GM15510 (cell line): Measurements from ENCODE around the gene ABCG2.

Source experiments
- POLR2A ChIP-seq: IDR thresholded peaks from 3 replicates; pipeline ENCODE4 v1.6.1; 2011; ENCODE audit warnings: borderline replicate concordance; ENCODE audit not compliant: insufficient read length; ENCODE audit errors: extremely low read depth

The ABCG2 gene

DNA sequence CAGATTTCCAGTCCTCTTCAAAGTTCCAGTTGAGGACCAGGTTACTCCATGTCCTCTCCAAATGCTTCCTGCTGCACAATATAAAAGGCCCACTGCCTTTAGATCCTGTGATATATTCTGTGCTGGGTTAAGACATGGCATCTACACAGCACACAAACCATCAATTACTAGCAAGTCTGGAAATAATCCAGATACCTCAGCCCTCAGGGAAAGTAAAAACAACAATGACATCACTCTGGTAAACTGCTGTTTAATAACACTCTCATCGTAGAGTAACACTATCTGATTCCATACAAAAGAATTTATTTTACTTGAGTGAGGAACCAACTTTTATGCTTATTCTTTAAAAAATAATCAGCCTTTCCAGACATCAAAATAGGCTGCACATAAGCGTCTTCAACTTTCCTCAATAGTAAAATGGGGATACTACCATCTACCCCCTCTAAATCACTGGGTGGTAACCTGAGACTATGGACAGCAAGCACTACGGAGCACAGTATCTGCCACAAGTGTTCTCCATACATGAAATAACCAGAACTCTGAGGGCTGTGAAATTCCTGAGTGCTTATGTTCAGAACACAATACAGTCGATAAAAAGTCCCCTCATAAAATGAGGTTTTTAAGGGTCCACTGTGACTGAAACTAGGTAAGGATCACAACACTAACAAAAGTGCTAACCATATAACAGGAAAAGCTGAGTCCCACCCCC lies 53.4 kb downstream of the ABCG2 start:
- TF ChIP-seq POLR2A, result no peak

DNA sequence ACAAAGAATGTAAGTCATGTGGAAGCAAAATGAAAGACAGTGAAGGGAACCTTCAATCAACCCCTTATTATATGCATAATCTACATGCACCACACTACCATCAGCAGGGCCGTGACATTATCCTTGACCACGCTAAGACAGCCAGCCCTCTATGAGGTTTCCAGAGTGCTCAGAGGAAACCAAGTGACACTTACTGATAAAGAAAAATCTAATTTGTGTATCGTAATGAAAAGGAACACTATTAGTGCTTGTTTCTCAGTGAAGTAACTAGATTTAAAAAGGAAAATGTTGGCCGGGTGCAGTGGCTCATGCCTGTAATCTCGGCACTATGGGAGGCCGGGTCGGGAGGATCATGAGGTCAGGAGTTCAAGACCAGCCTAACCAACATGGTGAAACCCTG lies 56.4 kb downstream of the ABCG2 start:
- no peak for TF ChIP-seq POLR2A

- TF ChIP-seq POLR2A, result no peak
Measured at GRCh38 chr4:88101165-88101564, 57.3 kb downstream of the ABCG2 start.

GRCh38 chr4:88098993-88099752 lies 59.3 kb downstream of the ABCG2 start:
- TF ChIP-seq POLR2A, result no peak

DNA sequence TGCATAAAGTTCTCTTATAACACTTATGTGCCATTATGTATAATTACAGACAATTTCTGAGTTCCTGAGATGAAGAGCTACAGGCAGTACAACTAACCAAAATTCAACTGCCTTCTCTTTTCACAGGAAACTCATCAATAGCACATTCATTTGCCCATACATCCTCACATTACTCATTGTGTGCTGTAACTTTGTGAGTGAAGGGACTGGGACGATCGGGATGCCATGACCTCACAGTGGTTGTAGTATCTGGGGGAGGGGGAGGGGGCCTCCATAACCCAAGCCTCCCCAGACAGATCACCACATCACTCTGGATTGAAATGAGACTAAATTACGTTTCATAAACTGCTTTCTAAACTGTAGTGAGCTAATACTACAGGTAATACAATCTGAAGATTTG lies 60.7 kb downstream of the ABCG2 start:
- no peak for TF ChIP-seq POLR2A

GRCh38 chr4:88097301-88097700 lies 61.1 kb downstream of the ABCG2 start:
- TF ChIP-seq POLR2A, result no peak

- TF ChIP-seq POLR2A, result no peak
Measured at GRCh38 chr4:88093874-88094273, 64.6 kb downstream of the ABCG2 start.

DNA sequence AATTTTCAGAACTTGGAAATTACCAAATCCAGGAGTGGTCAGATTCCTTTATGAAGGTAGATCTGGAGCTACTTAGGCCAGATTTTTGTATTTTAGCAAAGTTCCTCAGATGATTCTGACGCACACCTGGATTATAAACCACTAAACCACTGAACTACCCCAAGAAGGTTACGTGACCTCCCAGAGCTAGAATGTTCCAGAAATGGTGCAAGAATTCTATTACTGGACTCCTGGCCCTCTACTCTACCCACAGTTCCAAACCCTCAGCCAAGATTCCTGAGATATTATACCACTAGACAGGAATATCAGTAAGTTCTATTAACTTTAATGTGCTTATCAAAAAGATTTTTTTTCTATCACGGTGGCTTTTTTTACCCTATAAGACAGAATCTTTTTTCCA lies 67.1 kb downstream of the ABCG2 start:
- no peak for TF ChIP-seq POLR2A

DNA sequence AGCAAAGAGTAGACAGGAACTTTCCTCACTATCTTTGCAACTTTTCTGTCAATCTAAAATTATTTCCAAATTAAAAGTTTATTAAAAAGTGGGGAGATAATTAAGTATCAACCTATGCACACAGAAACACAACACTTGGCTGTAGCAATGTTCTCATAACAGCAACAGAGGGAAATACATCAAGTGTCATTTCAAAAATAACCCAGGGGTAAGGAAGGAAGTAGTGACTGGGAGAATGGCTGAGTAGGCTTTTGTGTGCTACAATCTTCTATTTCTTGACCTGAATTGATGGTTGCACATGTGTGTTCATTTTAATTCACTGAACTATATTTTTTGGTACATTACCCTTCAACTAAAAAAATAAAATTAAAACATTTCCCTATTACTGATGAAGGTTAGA lies 67.5 kb downstream of the ABCG2 start:
- no peak for TF ChIP-seq POLR2A

DNA sequence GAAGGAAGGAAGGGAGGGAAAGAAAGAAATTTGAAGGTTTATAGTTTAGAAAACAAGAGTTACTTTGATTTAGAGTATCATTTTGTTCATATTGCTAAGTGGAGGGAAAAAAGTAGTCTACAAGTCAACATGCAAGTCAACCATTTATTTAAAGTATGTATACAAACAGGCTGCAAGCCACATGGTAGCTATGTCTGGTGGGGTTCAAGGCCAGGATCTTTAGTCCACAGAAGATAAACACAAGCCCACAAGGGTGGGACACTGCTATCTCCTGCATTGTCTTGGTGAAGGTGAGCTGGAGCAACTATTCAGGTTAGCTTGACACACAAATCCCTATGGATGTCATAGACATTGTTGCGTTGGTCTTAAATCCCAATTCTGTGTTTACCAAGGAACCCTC lies 71.4 kb downstream of the ABCG2 start:
- TF ChIP-seq POLR2A, result no peak

- no peak for TF ChIP-seq POLR2A
Measured at GRCh38 chr4:88080626-88081025, 77.8 kb downstream of the ABCG2 start.

DNA sequence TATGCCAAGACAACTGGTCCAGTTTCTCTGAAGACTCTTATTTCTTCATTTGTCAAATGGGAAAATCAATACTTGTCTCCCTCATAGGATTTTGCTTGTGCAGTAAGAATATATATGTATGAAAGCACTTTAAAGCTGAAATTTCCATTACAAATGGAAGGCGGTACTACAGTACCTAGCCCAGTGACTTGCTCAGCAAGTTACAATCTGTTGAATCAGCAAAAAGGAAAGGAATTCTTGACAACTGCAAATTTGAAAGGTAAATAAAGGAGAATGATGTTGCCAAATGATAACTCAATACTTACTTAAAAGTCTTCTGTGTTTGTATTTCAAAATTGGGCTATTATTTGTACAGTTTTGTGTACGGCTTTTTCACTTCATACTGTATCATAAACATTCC lies 79.9 kb downstream of the ABCG2 start:
- TF ChIP-seq POLR2A, result no peak

- no peak for TF ChIP-seq POLR2A
Measured at GRCh38 chr4:88077911-88078524, 80.4 kb downstream of the ABCG2 start.

- no peak for TF ChIP-seq POLR2A
Measured at GRCh38 chr4:88075336-88075735, 83.1 kb downstream of the ABCG2 start.

- TF ChIP-seq POLR2A, result no peak
Measured at GRCh38 chr4:88070031-88070430, 88.4 kb downstream of the ABCG2 start.

- no peak for TF ChIP-seq POLR2A
Measured at GRCh38 chr4:88064410-88064809, 94.0 kb downstream of the ABCG2 start.
